AG09319 (cell line): ENCODE measurements around the gene ISG20L2.
A peak's percentile ranks its signal among the peaks of the same experiment; 100 is the strongest.

Experiments
- DNase-seq: peaks from one replicate; pipeline ENCODE4 v3.0.0-alpha.2; 2010; ENCODE audit warnings: low read depth; ENCODE audit errors: extremely low read depth
- TF ChIP-seq, protein P1 (sequence below): IDR thresholded peaks from 2 replicates; pipeline ENCODE4 v1.5.1; 2011; ENCODE audit warnings: low read depth, mild to moderate bottlenecking, inconsistent platforms, low read length, moderate library complexity

The ISG20L2 gene

GRCh38 chr1:156746728-156747631, 18.4 kb upstream of the ISG20L2 start:
- peak; percentile 93 for DNase-seq

GRCh38 chr1:156746406-156746727, 17.8 kb upstream of the ISG20L2 start:
- no peak for DNase-seq
- TF ChIP-seq, protein P1, sequence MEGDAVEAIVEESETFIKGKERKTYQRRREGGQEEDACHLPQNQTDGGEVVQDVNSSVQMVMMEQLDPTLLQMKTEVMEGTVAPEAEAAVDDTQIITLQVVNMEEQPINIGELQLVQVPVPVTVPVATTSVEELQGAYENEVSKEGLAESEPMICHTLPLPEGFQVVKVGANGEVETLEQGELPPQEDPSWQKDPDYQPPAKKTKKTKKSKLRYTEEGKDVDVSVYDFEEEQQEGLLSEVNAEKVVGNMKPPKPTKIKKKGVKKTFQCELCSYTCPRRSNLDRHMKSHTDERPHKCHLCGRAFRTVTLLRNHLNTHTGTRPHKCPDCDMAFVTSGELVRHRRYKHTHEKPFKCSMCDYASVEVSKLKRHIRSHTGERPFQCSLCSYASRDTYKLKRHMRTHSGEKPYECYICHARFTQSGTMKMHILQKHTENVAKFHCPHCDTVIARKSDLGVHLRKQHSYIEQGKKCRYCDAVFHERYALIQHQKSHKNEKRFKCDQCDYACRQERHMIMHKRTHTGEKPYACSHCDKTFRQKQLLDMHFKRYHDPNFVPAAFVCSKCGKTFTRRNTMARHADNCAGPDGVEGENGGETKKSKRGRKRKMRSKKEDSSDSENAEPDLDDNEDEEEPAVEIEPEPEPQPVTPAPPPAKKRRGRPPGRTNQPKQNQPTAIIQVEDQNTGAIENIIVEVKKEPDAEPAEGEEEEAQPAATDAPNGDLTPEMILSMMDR: no peak

More at GRCh38 chr1:156746728-156747631, 18.4 kb upstream of the ISG20L2 start:
- TF ChIP-seq, protein P1: peak; percentile 16

GRCh38 chr1:156745881-156746280, 17.3 kb upstream of the ISG20L2 start:
- TF ChIP-seq, protein P1: no peak

GRCh38 chr1:156744786-156745419, 16.3 kb upstream of the ISG20L2 start:
- DNase-seq: no peak
- TF ChIP-seq, protein P1: no peak

More at GRCh38 chr1:156745881-156746280, 17.3 kb upstream of the ISG20L2 start:
- no peak for DNase-seq

DNA sequence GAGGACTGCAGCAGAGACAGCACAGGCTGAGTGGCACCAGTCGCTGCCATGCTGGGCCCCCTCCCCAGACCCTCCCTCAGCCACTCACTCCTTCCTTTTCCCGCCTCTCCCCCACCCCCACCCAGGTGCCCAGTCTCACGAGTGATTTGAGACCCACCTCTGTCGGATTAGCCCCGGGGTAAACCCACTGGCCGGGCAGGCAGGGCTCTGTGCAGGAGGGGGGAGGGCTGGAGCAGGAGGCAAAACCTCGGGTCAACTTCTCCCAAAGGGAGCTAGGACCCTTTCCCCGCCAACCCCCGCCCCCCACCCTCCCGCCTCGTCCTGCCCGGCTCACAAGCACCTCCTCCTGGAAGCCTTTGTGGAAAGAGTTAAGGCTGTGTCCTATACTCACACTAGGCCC, 15.8 kb upstream of the ISG20L2 start:
- TF ChIP-seq, protein P1: no peak
- DNase-seq: no peak

DNA sequence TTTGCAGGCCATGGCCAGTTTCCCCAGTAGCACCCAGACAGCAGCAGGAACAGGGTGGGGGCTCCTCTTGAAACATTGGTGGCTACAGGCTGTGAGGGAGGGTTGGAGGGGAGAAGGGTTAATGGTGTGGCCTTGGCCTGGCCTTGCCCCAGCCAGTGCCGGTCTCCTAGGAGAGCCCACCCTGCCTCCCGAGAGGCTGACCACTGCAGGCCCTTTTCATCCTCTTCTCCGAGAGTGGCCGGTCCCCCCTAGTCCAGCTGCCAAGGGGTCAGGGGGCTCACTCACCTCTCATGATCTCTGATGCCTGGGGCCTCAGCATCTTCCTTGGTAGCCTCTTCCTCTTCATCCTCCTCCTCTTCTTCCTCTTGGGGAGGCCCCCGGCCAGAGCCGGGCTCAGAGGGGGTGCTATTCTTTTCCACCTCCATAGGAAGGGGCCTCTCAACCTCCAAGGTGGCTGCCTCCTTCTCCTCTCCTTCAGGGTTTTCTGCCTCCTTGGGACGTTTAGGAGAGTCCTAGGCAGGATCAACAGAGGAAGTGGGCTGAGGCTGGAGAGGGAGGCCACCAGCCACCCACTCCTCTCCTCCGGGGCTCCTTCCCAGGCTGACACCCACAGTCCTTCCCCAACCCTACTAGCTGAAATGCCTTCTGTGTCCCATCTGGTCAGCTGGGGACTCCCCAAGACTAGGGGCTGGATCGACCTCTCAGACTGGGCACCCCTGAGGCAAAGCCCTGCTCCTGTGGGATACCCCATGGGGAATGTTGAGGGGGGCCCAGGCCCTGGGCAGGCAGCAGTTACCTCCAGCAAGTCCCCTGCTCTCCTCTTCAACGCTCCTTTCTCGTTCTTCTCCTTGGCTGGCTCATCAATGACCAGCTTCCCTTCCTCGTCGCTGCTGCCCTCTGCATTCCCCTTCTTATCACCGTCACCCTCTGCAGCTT, 15.1 kb upstream of the ISG20L2 start:
- DNase-seq: no peak
- TF ChIP-seq, protein P1: no peak
